ENCODE results near the gene DCBLD1.

The DCBLD1 gene

GRCh38 chr6:117531809-117532725 lies 49.6 kb downstream of the DCBLD1 start:
- no peak for DNase-seq

- DNase-seq: no peak
Observed at GRCh38 chr6:117533775-117534174, 51.3 kb downstream of the DCBLD1 start.

- DNase-seq: no peak
Observed at GRCh38 chr6:117534974-117535373, 52.5 kb downstream of the DCBLD1 start.

- no peak for DNase-seq
Observed at GRCh38 chr6:117536317-117536716, 53.8 kb downstream of the DCBLD1 start.

- DNase-seq: no peak
Observed at GRCh38 chr6:117538615-117539014, 56.1 kb downstream of the DCBLD1 start.

- no peak for DNase-seq
Observed at GRCh38 chr6:117540670-117541069, 58.2 kb downstream of the DCBLD1 start.

GRCh38 chr6:117542493-117542892 lies 60.0 kb downstream of the DCBLD1 start:
- no peak for DNase-seq

GRCh38 chr6:117544716-117545115 lies 62.2 kb downstream of the DCBLD1 start:
- no peak for DNase-seq

GRCh38 chr6:117545161-117545595 lies 62.7 kb downstream of the DCBLD1 start:
- DNase-seq: no peak

- no peak for DNase-seq
Observed at GRCh38 chr6:117546674-117547073, 64.2 kb downstream of the DCBLD1 start.

GRCh38 chr6:117547688-117548621 lies 65.5 kb downstream of the DCBLD1 start:
- no peak for DNase-seq

GRCh38 chr6:117548797-117549301 lies 66.4 kb downstream of the DCBLD1 start:
- no peak for DNase-seq

- DNase-seq: no peak
Observed at GRCh38 chr6:117549611-117550010, 67.1 kb downstream of the DCBLD1 start.

GRCh38 chr6:117550078-117550600 lies 67.7 kb downstream of the DCBLD1 start:
- no peak for DNase-seq

GRCh38 chr6:117550618-117551242 lies 68.3 kb downstream of the DCBLD1 start:
- no peak for DNase-seq

GRCh38 chr6:117552618-117553017 lies 70.1 kb downstream of the DCBLD1 start:
- no peak for DNase-seq

- DNase-seq: no peak
Observed at GRCh38 chr6:117553142-117553541, 70.7 kb downstream of the DCBLD1 start.

GRCh38 chr6:117555262-117555849 lies 72.9 kb downstream of the DCBLD1 start:
- no peak for DNase-seq

GRCh38 chr6:117555882-117556498 lies 73.5 kb downstream of the DCBLD1 start:
- DNase-seq: no peak

- DNase-seq: no peak
Observed at GRCh38 chr6:117557951-117558350, 75.5 kb downstream of the DCBLD1 start.

- no peak for DNase-seq
Observed at GRCh38 chr6:117558818-117559217, 76.3 kb downstream of the DCBLD1 start.

- DNase-seq: no peak
Observed at GRCh38 chr6:117559299-117559698, 76.8 kb downstream of the DCBLD1 start.
